Measurements from ENCODE around the gene SIRPB1.

GRCh38 chr20:1576641-1577040 lies 43.2 kb downstream of the SIRPB1 start:
- TF ChIP-seq EZH2 (IDR thresholded peaks at IDR 0.05; ENCODE audit: insufficient read depth, poor library complexity, severe bottlenecking), result no peak
- TF ChIP-seq EZH2phosphoT487 (IDR thresholded peaks at IDR 0.05; ENCODE audit: insufficient read depth, low read depth), result no peak
